A549 (cell line): ENCODE data around the gene SNTG2. TPM values are rescaled to one million over a fixed set of nuclear protein-coding genes. Genes with fewer than 3 reads are reported as not detected.
A peak's percentile ranks its signal among the peaks of the same experiment; 100 is the strongest.

Experiments used
- ATAC-seq, 2 experiments: fragments of 200-7000 bp in 1 of 2; fragments of >200 bp in 1 of 2; cut with Nextera tagmentation in 1 of 2; cut with Tn5 transposase in 1 of 2; 3 replicates each; pipeline versions ENCODE4 v1.8.0 to v1.9.1; 2018 to 2020; ENCODE audit warnings: mild to moderate bottlenecking in 1 of 2, moderate library complexity in 1 of 2
- CTCF ChIA-PET: fragments of 300-600 bp; sonication (Branson Sonifier 250); formaldehyde crosslinking; extraction: SDS; loops from one replicate; lab custom pipeline; 2021; ENCODE audit warnings: antibody characterized with exemption, inconsistent platforms; lab: Yijun Ruan, JAX
- POLR2A ChIA-PET: fragments of 350-600 bp; formaldehyde crosslinking; extraction: SDS; loops from one replicate; lab custom pipeline; 2021; ENCODE audit warnings: antibody characterized with exemption, inconsistent platforms; lab: Yijun Ruan, JAX
- DNase-seq, 2 experiments: peaks; one replicate each; pipeline versions ENCODE4 v3.0.0 to v3.0.0-alpha.2; 2011 to 2016; ENCODE audit warnings: low read depth in 1 of 2, low spot score in 1 of 2
- FAIRE-seq: peaks from 2 replicates; lab custom pipeline; 2011; peaks lifted over from hg19 to GRCh38; lab: Jason Lieb, UNC
- H3K27ac ChIP-seq, 2 experiments: fragments of >200 bp; sonication (Bioruptor Twin); formaldehyde crosslinking; 3 replicates each; pipeline ENCODE4 v1.5.1; 2016 to 2017
- H3K4me1 ChIP-seq: fragments of >200 bp; sonication (Bioruptor Twin); formaldehyde crosslinking; 3 replicates; pipeline ENCODE4 v1.6.1; 2016
- H3K4me2 ChIP-seq: fragments of >200 bp; sonication (Bioruptor Twin); formaldehyde crosslinking; 3 replicates; pipeline ENCODE4 v1.6.1; 2016
- H3K4me3 ChIP-seq: fragments of >200 bp; sonication (Bioruptor Twin); formaldehyde crosslinking; 3 replicates; pipeline ENCODE4 v1.5.1; 2016
- H3K9me3 ChIP-seq: fragments of >200 bp; sonication (Bioruptor Twin); formaldehyde crosslinking; 3 replicates; pipeline ENCODE4 v1.6.1; 2016
- CBX8 ChIP-seq: fragments of 200-600 bp; sonication (generic); IDR thresholded peaks from 2 replicates; pipeline ENCODE4 v1.6.1; 2016
- CEBPB ChIP-seq, 2 experiments: fragments of >200 bp in 1 of 2; sonication (Bioruptor Twin) in 1 of 2; formaldehyde crosslinking in 1 of 2; IDR thresholded peaks; 2 replicates each; pipeline ENCODE4 v1.6.1; 2012 to 2016
- CHD2 ChIP-seq: fragments of 150-350 bp; IDR thresholded peaks from 2 replicates; pipeline ENCODE4 v1.6.1; 2014; ENCODE audit warnings: low read length; ENCODE audit not compliant: partially characterized antibody
- EHMT2 ChIP-seq: fragments of 200-600 bp; sonication (generic); IDR thresholded peaks from 2 replicates; pipeline ENCODE4 v1.6.1; 2016; ENCODE audit warnings: antibody characterized with exemption, low read depth, mild to moderate bottlenecking, moderate library complexity
- GATA3 ChIP-seq: IDR thresholded peaks from 2 replicates; pipeline ENCODE4 v1.6.1; 2012; ENCODE audit warnings: borderline replicate concordance
- HOXB5 ChIP-seq: fragments of 250-450 bp; sonication (Bioruptor Pico); IDR thresholded peaks from 2 replicates; pipeline ENCODE4 v1.5.0; 2020; ENCODE audit warnings: mild to moderate bottlenecking, moderate library complexity
- JUN ChIP-seq, 2 experiments: fragments of >200 bp; sonication (Bioruptor Twin); formaldehyde crosslinking; IDR thresholded peaks; 2 replicates in 1 of 2; 3 replicates in 1 of 2; pipeline ENCODE4 v1.6.1; 2016 to 2017
- KDM1A ChIP-seq: fragments of 200-600 bp; sonication (generic); IDR thresholded peaks from 2 replicates; pipeline ENCODE4 v1.6.1; 2016; ENCODE audit warnings: low read depth, mild to moderate bottlenecking
- MAFK ChIP-seq: fragments of 450-650 bp; IDR thresholded peaks from 2 replicates; pipeline ENCODE4 v1.6.1; 2014; ENCODE audit not compliant: partially characterized antibody
- MYC ChIP-seq: IDR thresholded peaks from 2 replicates; pipeline ENCODE4 v1.6.1; 2012; ENCODE audit warnings: mild to moderate bottlenecking, inconsistent platforms, low read length, improper control_type of control experiment, borderline replicate concordance
- NPAS2 ChIP-seq: fragments of 250-450 bp; sonication (Bioruptor Pico); IDR thresholded peaks from 2 replicates; pipeline ENCODE4 v1.8.0; 2022; ENCODE audit warnings: mild to moderate bottlenecking, moderate library complexity, borderline replicate concordance
- NR3C1 ChIP-seq: fragments of >200 bp; sonication (Bioruptor Twin); formaldehyde crosslinking; IDR thresholded peaks from 3 replicates; pipeline ENCODE4 v1.6.1; 2017
- PHF8 ChIP-seq: fragments of 200-600 bp; sonication (generic); IDR thresholded peaks from 2 replicates; pipeline ENCODE4 v1.6.1; 2016; ENCODE audit warnings: low read depth, mild to moderate bottlenecking, antibody characterized with exemption, moderate library complexity, borderline replicate concordance
- POLR2A ChIP-seq: IDR thresholded peaks from 2 replicates; pipeline ENCODE4 v1.6.1; 2012; ENCODE audit warnings: mild to moderate bottlenecking, low read length
- RARB ChIP-seq: fragments of 250-450 bp; sonication (Bioruptor Pico); IDR thresholded peaks from 2 replicates; pipeline ENCODE4 v1.8.0; 2021; ENCODE audit warnings: mild to moderate bottlenecking, moderate library complexity
- RFX5 ChIP-seq: fragments of 450-650 bp; IDR thresholded peaks from 2 replicates; pipeline ENCODE4 v1.7.1; 2014; ENCODE audit warnings: antibody characterized with exemption, mild to moderate bottlenecking, moderate library complexity
- SREBF2 ChIP-seq: fragments of 450-650 bp; IDR thresholded peaks from 2 replicates; pipeline ENCODE4 v1.6.1; 2014; ENCODE audit warnings: mild to moderate bottlenecking, moderate library complexity
- ZC3H11A ChIP-seq: fragments of 450-650 bp; IDR thresholded peaks from 2 replicates; pipeline ENCODE4 v1.6.1; 2014; ENCODE audit warnings: antibody characterized with exemption, mild to moderate bottlenecking
- ZFP36 ChIP-seq: fragments of 450-650 bp; IDR thresholded peaks from 2 replicates; pipeline ENCODE4 v1.6.1; 2014; ENCODE audit warnings: borderline replicate concordance; ENCODE audit not compliant: partially characterized antibody
- ZNF302 ChIP-seq: fragments of 250-450 bp; sonication (Bioruptor Pico); IDR thresholded peaks from 2 replicates; pipeline ENCODE4 v1.9.0; 2021; ENCODE audit warnings: inconsistent platforms, mild to moderate bottlenecking, moderate library complexity
- WGBS: methylation state at CpG from one replicate; pipeline ENCODE4 v1.1.6; 2017; ENCODE audit errors: missing lambda C conversion rate; 5-methylcytosine and 5-hydroxymethylcytosine counted together
- polyA plus RNA-seq, 4 experiments: library from polyadenylated mRNA; depleted of rRNA in 3 of 4; stranded (reverse); fragments of >200 nt; fragmentation: RNase III in 1 of 4; extraction: RNeasy Plus Mini Kit Qiagen cat#74134 plus additional on column Dnase treatment in 1 of 4; gene quantifications; 2 replicates in 3 of 4; 3 replicates in 1 of 4; pipeline ENCODE4 v1.2.3, GENCODE V29; 2011 to 2017
- TF ChIP-seq, protein P1 (sequence below): fragments of 150-350 bp; IDR thresholded peaks from 2 replicates; pipeline ENCODE4 v1.6.1; 2014; ENCODE audit warnings: low read depth, mild to moderate bottlenecking, low read length
- TF ChIP-seq, protein P2 (sequence below): fragments of 250-450 bp; sonication (Bioruptor Pico); IDR thresholded peaks from 2 replicates; pipeline ENCODE4 v1.5.0; 2020; ENCODE audit warnings: low read depth, mild to moderate bottlenecking, moderate library complexity
- TF ChIP-seq, protein P3 (sequence below): IDR thresholded peaks from 2 replicates; pipeline ENCODE4 v1.6.1; 2012

SNTG2 gene
- polyA plus RNA-seq, 2 of the 4 experiments (the other 2 are of a cell fraction) = not detected

DNA sequence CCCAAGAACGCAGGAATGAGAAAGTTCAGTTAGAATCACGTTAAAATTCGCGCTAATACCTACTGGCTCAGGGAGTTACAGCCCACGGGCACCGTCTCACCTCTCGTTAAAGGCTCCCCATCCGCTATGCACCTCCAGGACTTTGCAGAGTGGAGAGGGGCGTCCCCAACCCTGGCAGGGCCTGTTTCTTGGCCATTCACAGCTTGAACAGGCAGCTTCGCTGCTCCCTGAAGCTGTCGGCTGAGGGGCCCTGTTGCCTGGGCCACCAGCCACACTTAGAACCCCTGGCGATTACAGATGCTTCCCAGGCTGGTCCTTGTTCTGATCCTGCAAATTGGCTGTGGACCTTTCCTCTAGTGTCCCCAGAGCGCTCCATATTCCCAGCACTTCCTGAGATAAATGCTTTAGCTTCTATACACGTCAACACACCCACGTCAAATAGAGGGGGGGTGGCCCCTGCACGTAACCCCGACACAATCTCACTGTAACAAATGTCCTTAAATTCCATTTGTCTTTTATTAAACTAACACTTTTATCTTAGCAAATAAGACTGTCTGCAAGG lies 16.8 kb upstream of the SNTG2 start (continued):
- TF ChIP-seq PHF8 = no peak
- TF ChIP-seq CHD2 = no peak
- TF ChIP-seq ZC3H11A = no peak
- TF ChIP-seq, all 56 proteins: peak for 0

DNA sequence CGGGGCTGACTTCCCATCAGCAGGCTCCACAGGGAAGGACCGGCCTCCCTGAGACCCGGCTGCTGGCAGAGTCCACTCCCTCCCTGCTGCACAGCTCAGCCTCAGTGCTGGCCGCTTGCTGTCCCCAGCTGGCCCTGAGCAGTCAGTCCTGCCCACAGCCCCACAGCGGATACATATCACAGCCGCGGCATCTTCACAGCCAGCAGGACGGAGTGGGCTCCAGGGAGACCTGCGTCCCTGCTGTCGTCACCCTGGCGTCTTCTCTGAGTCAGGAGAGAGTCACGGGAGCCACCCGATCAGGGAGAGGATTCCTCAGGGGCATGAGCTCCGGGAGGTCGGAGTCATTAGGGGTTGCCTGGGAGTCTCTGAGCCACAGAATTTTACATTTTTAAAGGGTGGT lies 13.1 kb upstream of the SNTG2 start:
- ATAC-seq = peak; percentile 57 to 59
- ChIA-PET CTCF (no interaction called here), POLR2A (no interaction called here)
- Histone ChIP-seq H3K4me2 (no peak overlapping the region), H3K9me3 (peaks cover 9% of the 10 kb centered on the region; the same call in 1 of the 3 replicates), H3K4me3 (no peak overlapping the region), H3K4me1 (no peaks in the 10 kb centered on the region), H3K27ac (no peak overlapping the region)
- DNase-seq = no peak
- FAIRE-seq = no peak
- 7% methylated on average over 8 of the region's 15 CpGs for WGBS
- no peak for TF ChIP-seq MYC
- TF ChIP-seq JUN (IDR thresholded peaks at IDR 0.05) = no peak
- TF ChIP-seq NR3C1 = no peak
- TF ChIP-seq EHMT2 = no peak
- no peak for TF ChIP-seq RFX5
- TF ChIP-seq CBX8 = no peak
- TF ChIP-seq GATA3 = no peak
- no peak for TF ChIP-seq ZNF302 (CRISPR knock-in tag)
- TF ChIP-seq KDM1A = no peak

DNA sequence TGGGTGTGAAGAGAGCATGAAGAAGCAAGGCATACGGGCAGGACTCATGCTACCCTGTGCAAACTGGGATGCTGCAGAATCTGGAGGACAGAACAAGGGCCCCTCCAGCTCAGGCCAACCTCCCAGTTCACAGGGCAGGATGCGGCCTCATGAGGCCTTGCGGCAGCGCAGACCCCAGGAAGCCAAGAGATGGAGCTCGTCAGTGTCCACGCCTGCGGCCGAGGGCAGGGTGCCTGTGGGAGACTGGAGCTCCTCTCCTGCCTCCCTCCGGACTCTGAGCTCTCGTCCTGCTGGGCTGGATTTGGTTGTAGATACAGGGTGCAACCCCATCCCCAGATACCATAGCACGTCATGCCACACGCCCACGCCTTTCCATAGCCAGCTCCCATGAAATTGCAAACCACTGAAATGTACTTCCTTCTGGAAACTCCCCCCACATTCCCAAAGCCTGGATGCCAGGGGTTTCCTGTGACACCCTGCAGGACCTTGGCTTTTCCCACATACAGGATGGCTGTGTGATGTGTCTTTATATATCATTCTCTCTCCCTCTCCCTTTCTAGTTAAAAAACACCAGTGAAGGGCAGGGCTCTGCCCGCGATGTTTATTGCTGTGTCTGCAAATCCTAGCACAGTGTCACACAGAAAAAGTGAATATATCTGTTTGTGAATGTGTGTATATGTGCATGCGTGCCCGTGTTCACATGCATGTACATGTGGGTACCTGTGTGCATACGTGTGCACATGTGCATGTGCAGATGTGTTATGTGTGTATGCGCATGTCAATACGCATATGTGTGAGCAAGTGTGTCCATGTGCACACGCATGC lies 12.3 kb upstream of the SNTG2 start:
- CTCF ChIA-PET = no interaction called here
- H3K4me3 ChIP-seq = no peak overlapping the region

More for the DNA sequence above, 12.3 kb upstream of the SNTG2 start:
- TF ChIP-seq RARB (CRISPR knock-in tag) = no peak
- 0 out of 2 replicates have a peak, but pooled peaks have one; percentile 12 for TF ChIP-seq POLR2A
- TF ChIP-seq KDM1A = no peak
- TF ChIP-seq CEBPB (IDR thresholded peaks at IDR 0.05) = no peak
- peak; percentile 60 for TF ChIP-seq MAFK
- TF ChIP-seq, protein P1, sequence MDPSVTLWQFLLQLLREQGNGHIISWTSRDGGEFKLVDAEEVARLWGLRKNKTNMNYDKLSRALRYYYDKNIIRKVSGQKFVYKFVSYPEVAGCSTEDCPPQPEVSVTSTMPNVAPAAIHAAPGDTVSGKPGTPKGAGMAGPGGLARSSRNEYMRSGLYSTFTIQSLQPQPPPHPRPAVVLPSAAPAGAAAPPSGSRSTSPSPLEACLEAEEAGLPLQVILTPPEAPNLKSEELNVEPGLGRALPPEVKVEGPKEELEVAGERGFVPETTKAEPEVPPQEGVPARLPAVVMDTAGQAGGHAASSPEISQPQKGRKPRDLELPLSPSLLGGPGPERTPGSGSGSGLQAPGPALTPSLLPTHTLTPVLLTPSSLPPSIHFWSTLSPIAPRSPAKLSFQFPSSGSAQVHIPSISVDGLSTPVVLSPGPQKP = no peak
- TF ChIP-seq HOXB5 (CRISPR knock-in tag) = no peak
- TF ChIP-seq, protein P2, sequence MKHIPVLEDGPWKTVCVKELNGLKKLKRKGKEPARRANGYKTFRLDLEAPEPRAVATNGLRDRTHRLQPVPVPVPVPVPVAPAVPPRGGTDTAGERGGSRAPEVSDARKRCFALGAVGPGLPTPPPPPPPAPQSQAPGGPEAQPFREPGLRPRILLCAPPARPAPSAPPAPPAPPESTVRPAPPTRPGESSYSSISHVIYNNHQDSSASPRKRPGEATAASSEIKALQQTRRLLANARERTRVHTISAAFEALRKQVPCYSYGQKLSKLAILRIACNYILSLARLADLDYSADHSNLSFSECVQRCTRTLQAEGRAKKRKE = no peak
- TF ChIP-seq GATA3 = no peak
- TF ChIP-seq ZFP36 = no peak
- TF ChIP-seq SREBF2 = no peak
- TF ChIP-seq, protein P3, sequence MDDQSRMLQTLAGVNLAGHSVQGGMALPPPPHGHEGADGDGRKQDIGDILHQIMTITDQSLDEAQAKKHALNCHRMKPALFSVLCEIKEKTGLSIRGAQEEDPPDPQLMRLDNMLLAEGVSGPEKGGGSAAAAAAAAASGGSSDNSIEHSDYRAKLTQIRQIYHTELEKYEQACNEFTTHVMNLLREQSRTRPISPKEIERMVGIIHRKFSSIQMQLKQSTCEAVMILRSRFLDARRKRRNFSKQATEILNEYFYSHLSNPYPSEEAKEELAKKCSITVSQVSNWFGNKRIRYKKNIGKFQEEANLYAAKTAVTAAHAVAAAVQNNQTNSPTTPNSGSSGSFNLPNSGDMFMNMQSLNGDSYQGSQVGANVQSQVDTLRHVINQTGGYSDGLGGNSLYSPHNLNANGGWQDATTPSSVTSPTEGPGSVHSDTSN = no peak
- TF ChIP-seq EHMT2 = no peak
- no peak for TF ChIP-seq NPAS2 (CRISPR knock-in tag)
- H3K9me3 ChIP-seq = peaks cover 11% of the 10 kb centered on the region; the same call in 2 of the 3 replicates
- no peak overlapping the region for H3K4me2 ChIP-seq
- ATAC-seq (no peak), DNase-seq (no peak), FAIRE-seq (no peak)
- no peak overlapping the region for H3K27ac ChIP-seq
- no peaks in the 10 kb centered on the region for H3K4me1 ChIP-seq
- POLR2A ChIA-PET = no interaction called here
- WGBS = 54% methylated on average over 21 of the region's 21 CpGs
